Hindlimb muscle (tissue), 1 donor: Measurements from ENCODE around the gene NAB1. TPM values are rescaled to one million over a fixed set of nuclear protein-coding genes. Genes with fewer than 3 reads are reported as not detected.

Source experiments
- DNase-seq: peaks from one replicate; pipeline ENCODE4 v3.0.0-alpha.2; 2013
- polyA plus RNA-seq: library from polyadenylated mRNA; unstranded; fragments of 120-200 nt; gene quantifications from one replicate; pipeline ENCODE4 v1.2.1, GENCODE V29; 2013; ENCODE audit not compliant: insufficient read length

NAB1 gene
- polyA plus RNA-seq, 1 donor = 57.9 TPM

DNA sequence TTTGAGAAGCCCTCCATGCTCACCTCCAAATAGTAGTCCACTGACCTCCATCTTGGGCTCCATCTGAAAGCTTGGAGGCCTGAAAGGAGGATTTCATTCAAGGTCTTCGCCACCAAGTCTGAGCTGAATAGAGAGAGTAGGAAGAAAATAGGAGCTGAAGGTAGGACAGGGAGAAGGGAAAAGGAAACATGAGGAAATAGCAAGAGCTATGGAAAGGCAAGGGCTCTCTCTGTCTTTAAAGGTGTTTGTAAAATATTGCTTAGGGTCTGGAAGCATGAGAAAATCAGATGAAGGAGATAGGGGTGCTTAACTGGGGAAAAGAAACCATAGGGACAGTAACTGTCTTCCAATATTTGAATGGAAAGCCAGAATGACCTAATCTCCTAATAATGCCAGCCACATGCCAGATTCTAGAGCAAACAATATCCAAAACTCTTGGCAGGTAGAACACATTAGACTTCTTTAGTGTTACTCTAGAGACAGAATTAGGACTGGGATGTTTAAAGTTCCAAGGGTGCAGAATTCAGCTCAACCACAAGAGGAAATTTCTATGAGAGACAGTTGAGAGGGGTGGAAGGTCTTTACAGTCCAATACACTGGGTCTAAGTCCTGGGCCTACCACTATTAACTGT is 67.4 kb downstream of the NAB1 start:
- no peak for DNase-seq

DNA sequence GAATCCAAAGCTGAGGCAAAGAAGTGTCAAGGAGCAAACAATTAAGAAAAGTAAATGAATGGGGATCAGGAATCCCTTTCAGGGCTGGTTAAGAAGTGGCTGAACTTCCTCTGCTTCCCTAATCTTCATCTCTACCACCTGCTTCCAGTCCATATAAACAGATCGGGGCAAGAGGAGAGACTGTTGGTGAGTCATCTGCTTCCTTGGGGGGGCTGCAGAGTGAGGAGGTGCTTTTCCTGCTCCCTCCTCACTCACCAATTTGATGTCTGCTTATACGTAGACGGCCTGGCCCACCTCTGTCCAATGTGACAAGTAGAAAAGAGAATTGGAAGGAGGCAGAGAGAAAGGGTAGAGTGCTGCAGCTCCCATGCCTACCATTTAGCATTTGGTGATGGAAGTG is 68.4 kb downstream of the NAB1 start:
- DNase-seq = no peak

DNA sequence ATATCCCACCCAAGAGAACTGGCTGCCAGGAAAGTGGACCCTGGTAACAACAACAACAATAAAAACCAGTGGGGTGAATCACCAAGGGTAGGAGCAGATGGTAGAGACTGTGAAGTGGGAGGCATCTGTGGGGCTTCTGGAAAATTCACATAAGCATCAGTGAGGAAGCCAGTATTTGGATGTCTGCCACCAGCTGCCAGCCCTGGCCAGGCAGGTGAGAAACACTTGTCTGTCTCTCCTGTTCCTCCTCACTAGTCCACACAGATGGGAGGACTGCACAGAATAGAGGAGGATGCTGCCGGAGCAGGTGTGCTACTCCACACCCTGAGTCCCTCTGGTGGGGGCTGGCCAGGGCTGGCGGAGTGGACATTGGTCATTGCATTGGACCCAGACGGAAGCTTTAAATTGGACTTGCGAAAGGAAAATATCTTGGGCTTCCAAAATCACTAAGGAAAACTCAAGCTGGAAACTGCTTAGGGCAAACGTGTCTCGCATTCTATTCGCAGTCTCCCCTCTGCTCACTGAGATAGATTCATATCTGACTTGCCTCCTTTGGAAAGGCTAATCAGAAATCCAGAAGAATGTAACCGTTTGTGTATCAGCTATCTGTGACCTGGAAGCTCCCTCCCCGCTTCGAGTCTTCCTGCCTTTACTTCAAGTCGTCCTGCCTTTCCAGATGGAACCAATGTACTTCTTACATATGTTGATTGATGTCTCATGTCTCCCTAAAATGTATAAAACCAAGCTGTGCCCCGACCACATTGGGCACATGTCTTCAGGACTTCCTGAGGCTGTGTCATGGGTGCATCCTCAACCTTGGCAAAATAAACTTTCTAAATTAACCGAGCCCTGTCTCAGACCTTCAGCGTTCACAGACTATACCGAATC is 69.1 kb downstream of the NAB1 start:
- no peak for DNase-seq

DNA sequence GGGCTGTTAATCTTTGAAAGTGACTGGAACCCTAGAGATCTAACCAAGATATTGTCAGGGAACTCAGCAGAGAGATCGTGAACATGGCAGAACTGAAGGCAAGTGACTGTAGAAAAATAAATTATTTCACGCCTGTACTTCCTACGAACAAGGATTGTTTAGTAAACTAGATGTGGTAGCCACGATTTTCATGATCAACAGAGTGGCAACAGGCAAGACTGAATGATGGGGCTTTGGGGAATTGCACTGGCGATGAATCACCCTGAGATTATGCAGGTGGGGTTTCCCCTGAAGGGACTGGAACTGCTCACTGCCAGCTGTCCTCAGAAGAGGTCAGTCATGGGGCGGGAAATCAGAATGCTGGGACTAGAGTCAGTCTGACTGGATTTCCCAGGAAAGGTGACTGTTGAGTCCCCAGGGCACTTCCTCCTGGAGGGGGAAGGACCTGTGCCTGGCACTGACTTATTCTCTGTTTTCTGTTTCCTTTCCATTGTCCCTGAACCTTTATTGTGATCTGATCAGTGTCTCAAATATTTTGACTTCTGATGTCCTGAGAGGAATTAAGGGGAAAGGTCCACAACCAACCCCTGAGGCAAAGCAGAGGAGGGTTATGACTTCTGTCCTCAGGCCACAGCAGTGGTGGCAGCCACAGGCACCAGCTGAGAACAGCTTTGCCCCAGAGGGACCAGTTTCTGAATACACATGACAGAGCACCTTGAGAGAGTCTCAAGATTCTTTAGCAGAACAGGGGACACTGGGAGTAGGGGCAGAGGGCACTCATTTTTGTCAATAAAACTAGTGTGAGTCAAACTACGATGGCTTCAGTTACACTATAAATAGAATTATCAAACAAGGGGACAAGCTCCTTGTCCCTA is 70.0 kb downstream of the NAB1 start:
- peak; percentile 8 for DNase-seq

DNA sequence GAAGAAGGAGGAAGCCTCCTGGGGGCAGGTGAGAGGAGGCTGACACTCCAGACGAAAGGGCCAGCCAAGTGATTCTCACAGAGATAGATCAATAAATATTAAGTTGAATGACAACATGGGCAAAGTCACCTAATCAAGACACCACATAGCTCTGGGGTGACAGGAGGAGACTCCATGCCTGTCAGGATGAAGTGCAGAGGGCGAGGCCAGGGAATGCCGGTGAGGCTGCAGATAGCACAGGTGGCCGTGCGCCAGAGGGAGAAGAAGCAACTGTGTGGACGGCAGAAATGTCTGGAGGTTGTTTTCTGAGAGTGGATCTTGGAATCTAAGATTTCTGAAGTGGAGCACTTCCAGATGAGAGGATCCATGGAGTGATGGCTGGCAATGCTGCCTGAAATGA is 71.4 kb downstream of the NAB1 start:
- no peak for DNase-seq

DNA sequence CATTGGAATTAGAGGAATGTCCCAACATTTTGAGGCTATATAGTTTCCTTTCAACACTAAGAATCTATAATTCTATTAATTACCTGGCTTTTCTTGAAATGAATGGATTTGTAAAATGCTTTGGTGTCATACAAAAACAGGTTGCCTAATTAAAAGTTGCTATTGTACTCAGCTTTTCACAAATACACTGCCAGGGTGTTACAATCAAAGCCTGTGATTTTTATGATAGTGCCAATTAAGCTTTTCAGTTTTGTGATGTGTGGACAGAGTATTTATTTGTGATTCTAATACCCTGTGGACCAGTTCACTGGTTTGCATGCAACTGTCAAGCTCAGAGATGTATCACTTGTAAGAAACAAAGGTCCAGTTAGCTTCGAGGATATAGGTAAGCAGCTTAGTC is 71.8 kb downstream of the NAB1 start:
- DNase-seq = no peak

DNA sequence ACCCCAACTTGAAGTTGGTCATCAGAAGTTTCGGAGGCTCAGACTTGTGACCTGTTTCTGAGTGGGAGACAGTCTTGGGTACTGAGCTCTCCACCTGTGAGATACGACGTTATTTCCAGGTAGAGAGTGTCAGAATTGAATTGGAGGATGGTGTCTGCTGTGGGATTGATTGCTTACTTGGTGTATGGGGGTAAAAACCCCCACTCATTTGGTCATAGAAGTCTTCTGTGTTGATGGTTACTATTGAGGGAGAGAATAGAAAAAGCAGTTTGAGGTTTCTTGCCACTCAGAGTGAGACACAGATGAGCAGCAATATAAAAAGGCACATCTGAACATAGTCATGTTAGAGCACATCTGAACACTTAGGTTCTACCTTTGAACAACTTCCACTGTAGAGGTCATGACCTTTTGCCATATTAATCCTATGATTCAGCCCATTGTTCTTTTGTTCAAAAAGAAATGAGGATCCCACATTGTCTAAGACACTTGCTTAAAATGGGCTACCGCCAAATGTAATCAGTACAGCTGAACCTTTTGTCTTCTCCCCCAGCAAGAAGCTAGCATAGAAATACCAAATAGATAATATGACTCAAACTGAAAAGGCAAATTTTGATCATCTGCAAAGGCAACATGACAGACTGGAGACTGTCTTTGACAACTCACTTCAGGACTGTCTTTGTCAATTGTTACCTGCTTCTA is 73.3 kb downstream of the NAB1 start:
- no peak for DNase-seq

DNA sequence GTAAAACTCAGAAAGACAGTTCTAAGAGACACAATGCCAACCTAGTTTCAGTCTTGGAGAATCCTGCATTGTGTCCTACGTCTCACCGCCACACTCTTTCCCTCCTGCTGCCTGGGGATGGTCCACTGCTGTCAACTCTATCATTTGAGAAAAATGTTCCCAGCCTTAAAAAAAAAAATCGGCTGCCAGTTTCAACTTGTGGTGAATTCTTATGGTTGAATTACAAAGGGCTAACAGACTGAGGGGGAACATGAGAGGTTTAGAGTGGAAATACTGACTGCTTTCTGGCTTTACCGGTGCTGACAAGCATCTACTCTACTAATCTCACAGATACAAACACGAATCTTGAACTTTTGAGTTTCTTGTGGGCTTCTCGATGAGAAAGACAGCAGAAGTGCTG is 74.0 kb downstream of the NAB1 start:
- DNase-seq = no peak

DNA sequence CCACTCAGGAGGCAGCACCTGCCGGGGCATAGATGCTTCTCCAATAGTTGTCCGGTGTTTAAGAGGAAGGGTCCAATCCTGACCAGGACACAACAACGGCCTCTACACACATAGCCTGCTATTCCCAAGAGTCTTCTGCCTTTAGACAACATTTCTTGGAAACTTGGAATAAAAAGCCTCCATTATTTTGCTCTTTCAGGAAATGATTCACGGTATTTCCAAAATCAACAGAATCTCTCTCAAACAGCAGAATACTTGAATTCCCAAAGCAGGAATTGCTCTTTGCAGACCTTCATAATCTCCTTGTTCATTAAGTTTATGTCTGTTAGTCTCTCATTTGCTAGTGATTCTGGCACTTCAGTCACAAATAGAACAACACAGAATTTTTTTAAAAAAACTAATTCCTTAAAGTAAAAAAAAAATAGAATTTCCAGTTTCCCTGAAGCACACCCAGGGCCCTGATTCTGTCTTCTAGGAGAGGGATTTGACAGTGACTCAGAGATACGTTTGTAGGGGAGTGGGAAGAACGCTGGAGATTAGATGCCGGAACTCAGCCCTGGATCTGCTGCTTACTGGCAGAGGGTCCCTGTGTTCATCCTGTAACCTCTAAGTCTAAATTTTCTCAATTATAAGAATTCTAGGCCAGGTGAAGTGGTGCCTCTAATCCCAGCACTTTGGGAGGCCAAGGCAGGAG is 74.7 kb downstream of the NAB1 start:
- peak; percentile 23 for DNase-seq

DNA sequence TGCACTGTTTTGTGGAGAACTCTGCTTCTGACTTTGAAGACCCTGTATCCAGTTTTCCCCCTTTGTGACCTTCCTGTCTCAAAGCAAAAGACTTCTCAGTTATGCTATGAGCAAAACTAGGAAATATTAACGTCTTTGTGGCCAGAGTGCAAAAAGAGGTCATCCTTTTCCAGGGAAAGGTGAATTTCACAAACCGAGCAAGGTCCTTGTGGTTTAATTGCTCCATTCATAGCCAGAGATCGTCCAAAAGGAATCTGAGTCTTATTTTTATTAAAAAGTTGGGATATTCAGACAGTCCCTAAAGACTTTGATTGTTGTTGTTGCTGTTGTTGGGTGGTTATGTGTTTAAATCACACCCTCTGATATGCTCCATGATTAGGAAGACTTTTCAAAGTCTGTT is 77.4 kb downstream of the NAB1 start:
- DNase-seq = no peak

DNA sequence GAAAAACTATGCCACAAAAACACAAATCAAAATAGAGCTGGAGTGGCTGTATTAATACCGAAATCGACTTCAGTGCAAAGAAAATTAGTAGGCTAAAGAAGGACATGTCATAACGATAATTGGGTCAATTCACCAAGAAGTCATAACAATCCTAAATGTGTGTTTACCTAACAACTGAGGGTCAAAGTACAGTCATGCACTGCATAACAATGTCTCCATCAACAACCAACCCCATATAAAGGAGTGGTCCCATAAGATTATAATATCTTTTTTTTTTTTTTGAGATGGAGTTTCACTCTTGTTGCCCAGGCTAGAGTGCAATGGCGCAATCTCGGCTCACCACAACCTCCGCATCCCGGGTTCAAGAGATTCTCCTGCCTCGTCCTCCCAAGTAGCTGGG is 87.5 kb downstream of the NAB1 start:
- no peak for DNase-seq

DNA sequence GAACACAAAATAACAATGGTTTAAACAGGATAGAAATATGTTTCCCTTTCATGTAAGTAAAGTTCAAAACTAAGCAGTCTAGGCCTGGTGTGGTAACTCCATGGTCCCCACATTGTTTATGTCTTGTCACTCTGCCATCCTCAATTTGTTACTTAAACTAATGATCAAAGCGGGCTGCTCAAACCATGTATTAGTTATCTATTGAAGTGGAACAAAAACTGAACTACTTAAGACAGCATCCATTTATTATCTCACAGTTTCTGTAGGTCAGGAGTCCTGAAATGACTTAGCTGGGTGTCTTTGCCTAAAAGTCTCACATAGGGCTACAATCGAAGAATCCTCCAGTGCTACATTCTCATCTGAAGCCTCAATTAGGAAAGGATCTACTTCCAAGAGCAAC is 91.6 kb downstream of the NAB1 start:
- no peak for DNase-seq

Other genes starting within 250 kb of the NAB1 start
- gene MFSD6, start 240.7 kb upstream of the NAB1 start, polyA plus RNA-seq = 9.5 TPM
- gene NEMP2, start 114.4 kb upstream of the NAB1 start, polyA plus RNA-seq = 6.6 TPM
- 44.9 TPM for gene GLS, start 231.7 kb downstream of the NAB1 start, polyA plus RNA-seq